ENCODE data around the gene IAH1. TPM values are rescaled to one million over a fixed set of nuclear protein-coding genes. Genes with fewer than 3 reads are reported as not detected.

The IAH1 gene
- total and polyA plus RNA-seq, 4 experiments from 2014 or later, result 52.5 to 98.4 (median 72.0) TPM

- DNase-seq, result no peak
- Histone ChIP-seq H3K9me3 (ENCODE audit: control insufficient read depth in 1 of 2, low read length in 2 of 2) (no peaks in the 10 kb centered on the region), H3K4me3 (ENCODE audit: low read length in 2 of 2) (peak overlapping the region in 1 of 2 donors; percentile 86), H3K27me3 (ENCODE audit: insufficient read depth, low read length) (no peaks in the 10 kb centered on the region), H3K36me3 (ENCODE audit: insufficient read depth, low read length) (no peaks in the 10 kb centered on the region), H3K4me1 (ENCODE audit: insufficient read depth, low read length) (peaks cover 48% of the 10 kb centered on the region), H3K27ac (ENCODE audit: low read depth, low read length) (peak overlapping the region; percentile 83)
- POLR2A ChIA-PET (ENCODE audit: partially characterized antibody), result interaction anchor here (0.8 to 4.6 kb wide), 15 partner anchors 8 to 570 kb away, joined by 3 to 42 read pairs (median 6); partner anchors contain the start of genes ADAM17, CPSF3, ITGB1BP1 and KLF11
- Mint-ChIP-seq H3K4me3 (peak overlapping the region; percentile 80 to 91 (median 86)), H3K27ac (peak overlapping the region; percentile 80 to 95 (median 94)), H3K4me1 (peaks cover 23 to 50% (median 40%) of the 10 kb centered on the region in 4 donors), H3K27me3 (no peaks in the 10 kb centered on the region), H3K9me3 (no peaks in the 10 kb centered on the region), H3K36me3 (peaks cover 12 to 13% of the 10 kb centered on the region in 2 donors)
- intact Hi-C loops (cut with micrococcal nuclease), result no loop called here
- CTCF ChIA-PET (ENCODE audit: partially characterized antibody), result interaction anchor here (0.7 to 1.4 kb wide), 10 partner anchors 9 to 369 kb away, joined by 3 to 5 read pairs (median 4); partner anchors contain the start of genes CPSF3, ITGB1BP1 and TAF1B
Observed at GRCh38 chr2:9473308-9473984, 905 bp upstream of the IAH1 start.

- Histone ChIP-seq H3K9me3 (ENCODE audit: control insufficient read depth in 1 of 2, low read length in 2 of 2) (no peaks in the 10 kb centered on the region), H3K4me3 (ENCODE audit: low read length in 2 of 2) (peak overlapping the region in 1 of 2 donors; percentile 86), H3K4me1 (ENCODE audit: insufficient read depth, low read length) (peaks cover 52% of the 10 kb centered on the region), H3K27me3 (ENCODE audit: insufficient read depth, low read length) (no peaks in the 10 kb centered on the region), H3K36me3 (ENCODE audit: insufficient read depth, low read length) (no peaks in the 10 kb centered on the region), H3K27ac (ENCODE audit: low read depth, low read length) (peak overlapping the region; percentile 83)
- Mint-ChIP-seq H3K4me1 (peaks cover 26 to 55% (median 44%) of the 10 kb centered on the region in 4 donors), H3K9me3 (no peaks in the 10 kb centered on the region), H3K36me3 (peaks cover 12 to 18% of the 10 kb centered on the region in 2 donors), H3K27ac (peak overlapping the region; percentile 80 to 95 (median 94)), H3K4me3 (peak overlapping the region; percentile 80 to 91 (median 86)), H3K27me3 (no peaks in the 10 kb centered on the region)
- DNase-seq, result peak in 4 of 5 donors; percentile 74 to 84 (median 75)
- ChIA-PET POLR2A (ENCODE audit: partially characterized antibody) (interaction anchor here (0.5 to 4.6 kb wide), 16 partner anchors 8 to 570 kb away, joined by 3 to 42 read pairs (median 6); partner anchors contain the start of genes ADAM17, CPSF3, ITGB1BP1 and KLF11), CTCF (ENCODE audit: partially characterized antibody) (interaction anchor here (0.7 to 1.4 kb wide), 9 partner anchors 8 to 369 kb away, joined by 3 to 5 read pairs (median 4); partner anchors contain the start of genes CPSF3, ITGB1BP1 and TAF1B)
- intact Hi-C loops (cut with micrococcal nuclease), result loop anchor here (1.0 to 2.0 kb wide), 4 partner anchors 51 to 308 kb away; partner anchors contain the start of genes ADAM17, CPSF3, ITGB1BP1 and YWHAQ
Observed at GRCh38 chr2:9473985-9474360, 378 bp upstream of the IAH1 start.

GRCh38 chr2:9477914-9478313 is 3.6 kb downstream of the IAH1 start:
- H3K4me1 ChIP-seq (ENCODE audit: insufficient read depth, low read length), result peaks cover 50% of the 10 kb centered on the region
- Mint-ChIP-seq H3K36me3 (peaks cover 28 to 47% of the 10 kb centered on the region in 2 donors), H3K27me3 (no peaks in the 10 kb centered on the region), H3K4me1 (peaks cover 34 to 67% (median 55%) of the 10 kb centered on the region in 4 donors), H3K27ac (peak overlapping the region; percentile 6 to 79 (median 65)), H3K9me3 (no peaks in the 10 kb centered on the region), H3K4me3 (peak overlapping the region in 2 of 8 donors; percentile 57 to 58)
- CTCF ChIA-PET (ENCODE audit: partially characterized antibody), result interaction anchor here (1.3 kb wide), 1 partner anchor 32 kb away, joined by 3 read pairs; no protein-coding TSS in a partner anchor
- POLR2A ChIA-PET (ENCODE audit: partially characterized antibody), result no interaction called here
- no peak overlapping the region for H3K4me3 ChIP-seq (ENCODE audit: low read length in 2 of 2)
- no peaks in the 10 kb centered on the region for H3K27me3 ChIP-seq (ENCODE audit: insufficient read depth, low read length)
- DNase-seq, result no peak
- H3K27ac ChIP-seq (ENCODE audit: low read depth, low read length), result peak overlapping the region; percentile 7
- peaks cover 7% of the 10 kb centered on the region for H3K36me3 ChIP-seq (ENCODE audit: insufficient read depth, low read length)
- intact Hi-C loops (cut with micrococcal nuclease), result no loop called here
- H3K9me3 ChIP-seq (ENCODE audit: control insufficient read depth in 1 of 2, low read length in 2 of 2), result no peaks in the 10 kb centered on the region

GRCh38 chr2:9478526-9478925 is 4.2 kb downstream of the IAH1 start:
- peaks cover 44% of the 10 kb centered on the region for H3K4me1 ChIP-seq (ENCODE audit: insufficient read depth, low read length)
- CTCF ChIA-PET (ENCODE audit: partially characterized antibody), result interaction anchor here (1.3 kb wide), 1 partner anchor 32 kb away, joined by 3 read pairs; no protein-coding TSS in a partner anchor
- H3K36me3 ChIP-seq (ENCODE audit: insufficient read depth, low read length), result peaks cover 13% of the 10 kb centered on the region
- H3K4me3 Mint-ChIP-seq, result peak overlapping the region in 1 of 8 donors; percentile 58
- intact Hi-C loops (cut with micrococcal nuclease), result no loop called here
- no peak for DNase-seq
- no peaks in the 10 kb centered on the region for H3K9me3 ChIP-seq (ENCODE audit: control insufficient read depth in 1 of 2, low read length in 2 of 2)
- H3K9me3 Mint-ChIP-seq, result no peaks in the 10 kb centered on the region
- no peak overlapping the region for H3K4me3 ChIP-seq (ENCODE audit: low read length in 2 of 2)
- POLR2A ChIA-PET (ENCODE audit: partially characterized antibody), result interaction anchor here (0.7 kb wide), 1 partner anchor 21 kb away, joined by 3 read pairs; no protein-coding TSS in a partner anchor
- H3K36me3 Mint-ChIP-seq, result peaks cover 28 to 53% of the 10 kb centered on the region in 2 donors
- H3K27me3 ChIP-seq (ENCODE audit: insufficient read depth, low read length), result no peaks in the 10 kb centered on the region
- H3K27me3 Mint-ChIP-seq, result no peaks in the 10 kb centered on the region
- H3K4me1 Mint-ChIP-seq, result peaks cover 31 to 61% (median 49%) of the 10 kb centered on the region in 4 donors
- peak overlapping the region; percentile 5 for H3K27ac ChIP-seq (ENCODE audit: low read depth, low read length)
- peak overlapping the region; percentile 37 to 86 (median 72) for H3K27ac Mint-ChIP-seq

- H3K4me1 Mint-ChIP-seq, result peaks cover 31 to 54% (median 43%) of the 10 kb centered on the region in 4 donors
- H3K27ac ChIP-seq (ENCODE audit: low read depth, low read length), result no peak overlapping the region
- H3K36me3 Mint-ChIP-seq, result peaks cover 35 to 69% of the 10 kb centered on the region in 2 donors
- intact Hi-C loops (cut with micrococcal nuclease), result no loop called here
- peaks cover 29% of the 10 kb centered on the region for H3K36me3 ChIP-seq (ENCODE audit: insufficient read depth, low read length)
- H3K27ac Mint-ChIP-seq, result peak overlapping the region in 4 of 7 donors; percentile 43 to 82 (median 65)
- H3K9me3 ChIP-seq (ENCODE audit: control insufficient read depth in 1 of 2, low read length in 2 of 2), result no peaks in the 10 kb centered on the region
- no peak for DNase-seq
- H3K4me3 Mint-ChIP-seq, result no peak overlapping the region
- H3K9me3 Mint-ChIP-seq, result no peaks in the 10 kb centered on the region
- CTCF ChIA-PET (ENCODE audit: partially characterized antibody), result no interaction called here
- no peak overlapping the region for H3K4me3 ChIP-seq (ENCODE audit: low read length in 2 of 2)
- H3K27me3 Mint-ChIP-seq, result no peaks in the 10 kb centered on the region
- peaks cover 37% of the 10 kb centered on the region for H3K4me1 ChIP-seq (ENCODE audit: insufficient read depth, low read length)
- no peaks in the 10 kb centered on the region for H3K27me3 ChIP-seq (ENCODE audit: insufficient read depth, low read length)
- POLR2A ChIA-PET (ENCODE audit: partially characterized antibody), result no interaction called here
Observed at GRCh38 chr2:9480157-9480556, 5.8 kb downstream of the IAH1 start.

GRCh38 chr2:9483107-9483506 is 8.8 kb downstream of the IAH1 start:
- Histone ChIP-seq H3K27me3 (ENCODE audit: insufficient read depth, low read length) (no peaks in the 10 kb centered on the region), H3K4me1 (ENCODE audit: insufficient read depth, low read length) (peaks cover 8% of the 10 kb centered on the region), H3K9me3 (ENCODE audit: control insufficient read depth in 1 of 2, low read length in 2 of 2) (no peaks in the 10 kb centered on the region), H3K4me3 (ENCODE audit: low read length in 2 of 2) (no peak overlapping the region), H3K36me3 (ENCODE audit: insufficient read depth, low read length) (peaks cover 57% of the 10 kb centered on the region), H3K27ac (ENCODE audit: low read depth, low read length) (no peak overlapping the region)
- intact Hi-C loops (cut with micrococcal nuclease), result no loop called here
- Mint-ChIP-seq H3K27me3 (no peaks in the 10 kb centered on the region), H3K4me1 (peaks cover 17 to 24% (median 21%) of the 10 kb centered on the region in 4 donors), H3K36me3 (peaks cover 42 to 91% of the 10 kb centered on the region in 2 donors), H3K4me3 (no peak overlapping the region), H3K27ac (peak overlapping the region in 3 of 7 donors; percentile 30 to 72 (median 71)), H3K9me3 (no peaks in the 10 kb centered on the region)
- no peak for DNase-seq
- CTCF ChIA-PET (ENCODE audit: partially characterized antibody), result interaction anchor here (1.2 kb wide), 1 partner anchor 10 kb away, joined by 3 read pairs; no protein-coding TSS in a partner anchor
- POLR2A ChIA-PET (ENCODE audit: partially characterized antibody), result interaction anchor here (0.6 to 4.9 kb wide), 3 partner anchors 9 to 360 kb away, joined by 3 to 23 read pairs (median 6); partner anchors contain the start of genes IAH1 and TAF1B

GRCh38 chr2:9484533-9484932 is 10.2 kb downstream of the IAH1 start:
- Histone ChIP-seq H3K4me1 (ENCODE audit: insufficient read depth, low read length) (no peaks in the 10 kb centered on the region), H3K36me3 (ENCODE audit: insufficient read depth, low read length) (peaks cover 66% of the 10 kb centered on the region), H3K27me3 (ENCODE audit: insufficient read depth, low read length) (no peaks in the 10 kb centered on the region), H3K9me3 (ENCODE audit: control insufficient read depth in 1 of 2, low read length in 2 of 2) (no peaks in the 10 kb centered on the region), H3K27ac (ENCODE audit: low read depth, low read length) (no peak overlapping the region), H3K4me3 (ENCODE audit: low read length in 2 of 2) (no peak overlapping the region)
- peaks cover 10 to 15% (median 11%) of the 10 kb centered on the region in 4 donors for H3K4me1 Mint-ChIP-seq
- POLR2A ChIA-PET (ENCODE audit: partially characterized antibody), result interaction anchor here (0.5 to 4.9 kb wide), 2 partner anchors 10 to 69 kb away, joined by 5 to 23 read pairs; partner anchors contain the start of gene IAH1
- H3K27me3 Mint-ChIP-seq, result no peaks in the 10 kb centered on the region
- H3K36me3 Mint-ChIP-seq, result peaks cover 49 to 93% of the 10 kb centered on the region in 2 donors
- H3K9me3 Mint-ChIP-seq, result no peaks in the 10 kb centered on the region
- H3K27ac Mint-ChIP-seq, result peak overlapping the region in 1 of 7 donors; percentile 36
- CTCF ChIA-PET (ENCODE audit: partially characterized antibody), result interaction anchor here (1.7 kb wide), 1 partner anchor 11 kb away, joined by 5 read pairs; no protein-coding TSS in a partner anchor
- intact Hi-C loops (cut with micrococcal nuclease), result no loop called here
- no peak overlapping the region for H3K4me3 Mint-ChIP-seq
- no peak for DNase-seq
